GM12873 (cell line): ENCODE measurements around the gene GPT2.

ENCODE experiments used
- TF ChIP-seq, protein P1 (sequence below): IDR thresholded peaks from 2 replicates; pipeline ENCODE4 v1.5.1; 2012; ENCODE audit warnings: low read depth, mild to moderate bottlenecking, moderate library complexity, low read length, control low read depth; ENCODE audit not compliant: insufficient read depth; ENCODE audit errors: missing control alignments

GPT2 gene

DNA sequence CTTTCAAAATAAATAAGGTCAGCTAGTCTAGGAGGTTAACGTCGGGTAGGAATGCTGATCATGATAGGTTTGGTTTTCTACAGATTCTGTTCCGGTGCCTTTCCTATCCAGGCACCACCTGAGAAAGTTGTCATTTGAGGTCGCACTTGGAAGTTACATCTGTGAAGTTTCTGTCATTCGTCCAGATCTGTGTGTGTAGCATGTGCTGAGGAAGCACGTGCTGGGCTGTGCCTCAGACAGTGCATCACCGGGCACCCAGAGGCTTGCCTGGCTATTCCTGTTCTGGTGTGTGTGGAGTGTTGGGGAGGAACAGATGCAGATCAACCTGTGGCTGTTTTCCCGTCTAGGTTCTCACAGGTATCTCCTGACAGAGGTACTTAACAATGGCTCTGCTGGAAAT, 46.7 kb downstream of the GPT2 start:
- TF ChIP-seq, protein P1, sequence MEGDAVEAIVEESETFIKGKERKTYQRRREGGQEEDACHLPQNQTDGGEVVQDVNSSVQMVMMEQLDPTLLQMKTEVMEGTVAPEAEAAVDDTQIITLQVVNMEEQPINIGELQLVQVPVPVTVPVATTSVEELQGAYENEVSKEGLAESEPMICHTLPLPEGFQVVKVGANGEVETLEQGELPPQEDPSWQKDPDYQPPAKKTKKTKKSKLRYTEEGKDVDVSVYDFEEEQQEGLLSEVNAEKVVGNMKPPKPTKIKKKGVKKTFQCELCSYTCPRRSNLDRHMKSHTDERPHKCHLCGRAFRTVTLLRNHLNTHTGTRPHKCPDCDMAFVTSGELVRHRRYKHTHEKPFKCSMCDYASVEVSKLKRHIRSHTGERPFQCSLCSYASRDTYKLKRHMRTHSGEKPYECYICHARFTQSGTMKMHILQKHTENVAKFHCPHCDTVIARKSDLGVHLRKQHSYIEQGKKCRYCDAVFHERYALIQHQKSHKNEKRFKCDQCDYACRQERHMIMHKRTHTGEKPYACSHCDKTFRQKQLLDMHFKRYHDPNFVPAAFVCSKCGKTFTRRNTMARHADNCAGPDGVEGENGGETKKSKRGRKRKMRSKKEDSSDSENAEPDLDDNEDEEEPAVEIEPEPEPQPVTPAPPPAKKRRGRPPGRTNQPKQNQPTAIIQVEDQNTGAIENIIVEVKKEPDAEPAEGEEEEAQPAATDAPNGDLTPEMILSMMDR, result no peak

DNA sequence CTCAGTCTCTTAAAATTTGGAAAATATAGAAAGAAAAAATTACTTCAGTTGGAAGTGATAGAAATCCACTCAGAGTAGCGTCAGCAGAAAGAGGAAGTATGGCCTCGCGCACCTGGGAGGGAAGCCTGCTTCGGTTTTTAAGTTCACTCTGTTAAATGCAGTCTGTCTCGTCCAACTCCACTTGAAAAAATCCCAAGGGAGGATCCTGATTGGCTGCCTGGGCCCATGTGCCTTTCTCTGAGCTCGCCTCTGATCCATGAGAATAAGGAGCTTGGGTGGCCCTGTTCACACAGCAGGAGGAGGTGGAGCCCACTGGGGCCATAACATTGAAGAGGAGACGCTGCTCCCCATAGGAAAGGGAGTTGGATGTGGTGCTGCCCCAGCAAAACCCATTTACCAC, 48.6 kb downstream of the GPT2 start:
- TF ChIP-seq, protein P1, result no peak

DNA sequence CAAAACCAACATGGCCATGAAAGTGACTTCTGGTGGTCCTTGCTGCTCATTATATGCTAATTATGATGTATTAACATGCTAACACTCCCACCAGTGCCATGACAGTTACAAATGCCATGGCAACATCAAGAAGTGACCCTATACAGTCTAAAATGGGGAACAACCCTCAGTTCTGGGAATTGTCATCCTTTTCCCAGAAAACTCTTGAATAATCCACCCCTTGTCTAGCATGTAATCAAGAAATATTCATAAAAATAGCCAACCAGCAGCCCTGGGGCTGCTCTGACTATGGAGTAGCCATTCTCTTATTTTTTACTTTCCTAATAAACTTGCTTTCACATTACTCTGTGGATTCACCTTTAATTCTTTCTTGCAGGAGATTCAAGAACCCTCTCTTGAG, 53.4 kb downstream of the GPT2 start:
- TF ChIP-seq, protein P1, result no peak

DNA sequence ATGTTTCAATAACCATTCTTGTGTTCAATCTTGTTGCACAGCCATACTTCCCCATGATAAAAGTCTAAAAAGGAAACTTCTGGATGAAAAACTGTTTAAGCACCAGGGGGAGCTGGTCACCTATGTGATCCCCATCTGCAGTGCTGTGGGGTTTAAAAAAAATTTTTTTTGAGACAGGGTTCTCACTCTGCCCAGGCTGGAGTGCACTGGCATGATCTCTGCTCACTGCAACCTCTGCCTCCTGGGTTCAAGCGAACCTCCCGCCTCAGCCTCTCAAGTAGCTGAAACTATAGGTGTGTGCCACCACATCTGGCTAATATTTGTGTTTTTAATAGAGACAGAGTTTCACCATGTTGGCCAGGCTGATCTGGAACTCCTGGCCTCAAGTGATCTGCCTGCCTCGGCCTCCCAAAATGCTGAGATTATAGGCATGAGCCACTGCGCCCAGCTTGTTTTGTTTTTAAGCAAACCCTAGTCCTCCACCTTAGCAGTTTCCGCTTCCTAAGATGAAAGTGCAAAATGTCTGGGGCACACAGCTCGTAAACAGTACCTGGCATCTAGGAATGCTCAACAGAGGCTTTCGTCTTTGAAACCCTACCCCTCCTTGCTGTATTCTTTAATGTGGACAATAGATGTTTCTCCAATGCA, 63.9 kb downstream of the GPT2 start:
- TF ChIP-seq, protein P1, result peak; percentile 62

DNA sequence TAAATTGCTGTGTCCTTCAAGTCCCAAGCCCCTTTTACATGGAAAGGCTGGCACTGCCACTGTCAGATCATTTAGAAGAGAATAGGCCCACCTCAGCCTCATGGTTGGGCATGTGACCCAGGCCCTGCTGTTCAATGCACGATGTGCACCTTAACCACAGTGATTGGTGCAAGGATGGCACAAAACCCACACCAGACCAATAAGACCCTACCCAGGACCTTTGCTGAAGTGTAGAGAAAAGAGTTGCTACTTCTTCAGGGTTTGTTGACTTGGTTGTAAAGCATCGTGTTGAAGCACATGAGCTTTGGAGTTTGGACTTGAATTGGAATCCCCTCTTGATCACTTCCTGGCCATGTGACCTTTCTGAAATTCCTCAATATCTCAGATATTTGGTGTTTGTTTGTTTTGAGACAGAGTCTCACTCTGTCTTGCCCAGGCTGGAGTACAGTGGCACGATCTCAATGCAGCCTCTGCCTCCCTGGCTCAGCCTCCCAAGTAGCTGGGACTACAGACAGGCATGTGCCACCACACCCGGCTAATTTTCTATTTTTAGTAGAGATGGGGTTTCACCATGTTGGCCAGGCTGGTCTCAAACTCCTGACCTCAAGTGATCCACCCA, 64.5 kb downstream of the GPT2 start:
- TF ChIP-seq, protein P1, result no peak

DNA sequence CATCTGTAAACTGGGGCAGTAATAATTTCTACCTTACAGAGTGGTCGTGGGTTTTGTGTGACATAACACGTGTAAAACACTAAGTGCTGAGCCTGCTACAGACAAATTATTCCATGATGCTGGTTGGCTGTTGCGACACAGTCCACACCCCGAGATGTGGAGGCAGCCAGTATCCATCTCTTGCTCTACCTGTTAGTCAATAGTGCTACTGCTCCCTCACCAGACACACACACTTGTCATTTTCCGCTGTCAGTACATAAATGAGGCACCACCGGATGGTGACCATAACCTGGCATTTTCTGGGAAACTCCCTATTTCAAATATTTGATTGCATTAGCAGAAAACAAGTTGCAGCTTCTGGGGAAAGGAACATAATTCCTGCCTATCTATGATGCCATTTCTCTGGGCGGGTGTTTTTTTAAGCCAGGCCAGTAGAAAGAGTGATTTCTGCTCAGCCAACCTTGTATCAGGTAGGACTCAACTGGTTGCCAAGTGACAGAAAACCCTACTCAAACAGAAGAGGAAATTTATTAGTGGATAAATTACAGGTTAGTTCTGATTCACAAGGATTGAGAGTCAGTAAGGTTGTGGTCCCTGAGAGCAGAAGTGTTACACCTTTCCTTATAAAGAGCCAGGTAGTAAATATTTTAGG, 65.2 kb downstream of the GPT2 start:
- TF ChIP-seq, protein P1, result no peak

DNA sequence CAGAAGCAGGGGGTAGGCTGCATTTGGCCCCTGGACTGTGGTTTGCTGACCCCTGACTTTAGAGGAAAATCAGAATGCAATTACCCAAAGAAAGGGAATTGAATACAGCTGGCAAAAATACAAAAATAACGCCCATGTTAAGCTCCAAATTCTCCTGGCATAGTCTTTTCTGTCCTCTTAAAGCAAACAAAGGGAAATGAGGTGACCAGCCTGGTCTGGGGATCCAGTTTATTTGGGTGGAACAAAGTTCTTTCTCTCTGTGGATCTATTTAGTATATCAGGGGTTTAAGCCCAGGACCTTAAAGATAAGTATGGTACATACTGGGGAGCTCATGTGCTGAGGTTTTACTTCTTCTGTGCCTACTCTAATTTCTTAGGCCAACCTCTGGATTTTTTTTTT, 65.8 kb downstream of the GPT2 start:
- TF ChIP-seq, protein P1, result no peak
